ENCODE data around the gene FAM107B. TPM values are rescaled to one million over a fixed set of nuclear protein-coding genes. Genes with fewer than 3 reads are reported as not detected.

Gene FAM107B
- total RNA-seq, 1 experiment from 2014 or later, result 36.5 TPM

DNA sequence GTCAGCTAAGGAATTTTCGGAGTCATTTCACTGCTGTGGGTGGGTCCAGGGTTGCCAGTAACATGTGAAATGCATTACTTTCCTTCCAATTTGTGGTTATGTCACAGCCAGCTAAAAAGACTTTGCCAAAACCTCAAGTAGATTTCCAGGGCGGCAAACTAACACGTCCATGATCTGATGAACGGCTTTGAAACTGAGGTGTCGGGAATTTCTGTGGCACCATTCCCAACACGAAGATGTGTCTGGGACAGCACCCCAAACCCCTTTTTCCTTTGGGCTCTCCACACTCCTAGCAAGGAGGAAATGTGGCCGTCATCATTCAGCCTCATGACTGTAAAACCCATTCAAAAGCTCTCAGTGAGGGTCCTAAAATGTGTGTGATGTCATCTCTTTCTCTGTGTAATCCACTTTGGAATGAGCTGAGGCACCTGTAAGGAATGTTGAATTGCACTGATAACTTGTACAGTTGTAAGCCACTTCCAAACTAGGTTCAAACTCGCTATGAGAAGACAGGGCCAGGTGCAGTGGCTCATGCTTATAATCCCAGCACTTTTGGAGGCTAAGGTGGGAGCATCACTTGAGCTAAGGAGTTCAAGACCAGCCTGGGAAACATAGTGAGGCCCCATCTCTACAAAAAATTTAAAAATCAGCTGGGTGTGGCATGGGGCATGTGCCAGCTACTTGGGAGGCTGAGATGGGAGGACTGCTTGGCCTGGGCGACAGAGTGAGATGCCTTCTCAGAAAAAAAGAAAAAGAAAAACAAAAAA, 297.9 kb downstream of the FAM107B start:
- no peak for DNase-seq (ENCODE audit: extremely low read depth, low read depth)

DNA sequence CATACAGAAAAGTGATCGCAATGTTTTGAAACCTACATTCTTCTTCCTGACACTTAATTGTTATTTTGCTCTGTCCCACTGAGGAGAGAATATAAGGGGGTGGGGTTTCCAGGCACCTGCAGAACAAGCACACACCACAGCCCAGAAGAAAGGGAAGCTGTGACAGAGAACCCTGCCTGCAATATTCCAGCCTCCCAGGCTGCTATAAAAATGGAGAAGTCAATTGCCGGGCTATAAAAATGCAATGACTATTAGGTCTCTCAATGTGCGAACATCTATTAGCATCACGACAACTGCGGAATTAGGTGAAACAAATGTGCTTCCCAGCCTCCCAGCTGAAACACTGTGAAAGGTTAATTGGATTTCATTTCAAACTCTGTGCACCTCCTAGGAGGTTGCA, 298.7 kb downstream of the FAM107B start:
- DNase-seq (ENCODE audit: extremely low read depth, low read depth), result no peak

GRCh38 chr10:14474656-14475055, 300.0 kb downstream of the FAM107B start:
- DNase-seq (ENCODE audit: extremely low read depth, low read depth), result no peak

DNA sequence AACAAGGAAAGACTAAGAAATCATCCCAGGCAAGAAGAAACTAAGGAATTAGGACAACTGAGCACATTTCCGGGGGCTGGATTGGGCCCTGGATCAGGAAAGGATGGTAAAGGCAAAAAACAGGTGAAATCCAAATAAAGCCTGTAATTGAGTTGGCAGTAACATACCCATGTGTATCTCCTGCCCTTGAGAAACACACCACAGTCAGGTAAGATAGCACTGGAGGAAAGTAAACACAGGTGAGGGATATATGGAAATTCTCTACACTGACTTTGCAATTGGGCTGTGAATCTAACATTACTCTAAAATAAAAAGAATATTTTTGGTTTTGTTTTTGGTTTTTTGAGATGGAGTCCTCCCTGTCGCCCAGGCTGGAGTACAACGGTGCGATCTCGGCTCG, 303.8 kb downstream of the FAM107B start:
- no peak for DNase-seq (ENCODE audit: extremely low read depth, low read depth)

DNA sequence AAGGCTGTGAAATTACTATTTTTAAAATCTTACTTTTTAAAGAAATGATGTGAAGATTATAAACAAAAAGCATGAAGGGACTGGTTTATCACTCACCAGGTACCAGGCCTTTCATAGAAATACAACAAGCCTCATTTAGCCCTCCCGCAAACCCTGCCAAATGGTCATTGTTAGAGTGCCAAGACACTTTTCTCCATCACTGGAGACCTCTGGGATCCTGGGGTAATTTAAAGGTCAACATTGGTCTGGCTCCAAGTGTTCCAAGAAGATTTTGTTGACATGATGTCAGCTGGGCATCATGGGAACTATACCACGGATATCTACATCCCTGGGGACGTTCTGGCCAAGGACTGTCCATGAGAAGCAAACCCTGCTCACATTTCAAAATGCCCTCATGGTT, 306.0 kb downstream of the FAM107B start:
- DNase-seq (ENCODE audit: extremely low read depth, low read depth), result no peak

Small RNA genes within 50 kb of the gene (small RNA-seq; reads per million reads assigned to genes)
- gene RNA5SP302, result 0 to 0.06 reads per million in 2 experiments

Other genes starting within 250 kb of the FAM107B start
- 0.69 TPM in 1 of 2 replicates, not detected in the other for gene CDNF, start 63.1 kb upstream of the FAM107B start, total RNA-seq (2014; rRNA removed; shearing (Covaris generic))
- gene HSPA14, start 63.4 kb upstream of the FAM107B start, total RNA-seq (2014; rRNA removed; shearing (Covaris generic)), result 19.1 and 20.6 TPM in 2 replicates
- gene MSANTD7, start 63.4 kb upstream of the FAM107B start, total RNA-seq (2014; rRNA removed; shearing (Covaris generic)), result 12.6 and 13.3 TPM in 2 replicates
- 13.5 and 16.3 TPM in 2 replicates for gene SUV39H2, start 104.0 kb upstream of the FAM107B start, total RNA-seq (2014; rRNA removed; shearing (Covaris generic))
- 7.3 and 8.0 TPM in 2 replicates for gene DCLRE1C, start 179.2 kb upstream of the FAM107B start, total RNA-seq (2014; rRNA removed; shearing (Covaris generic))
- not detected in 2 replicates for gene MEIG1, start 184.5 kb upstream of the FAM107B start, total RNA-seq (2014; rRNA removed; shearing (Covaris generic))

Measured in NCI-H460 (cell line).